Activated T-helper 9 cell treated with anti-CD3 and anti-CD28 coated beads, Interleukin-2, amount 50 U/mL, for 16 hours (primary cell): Measurements from ENCODE around the gene CIAO2B.

Experiments
- DNase-seq: peaks from one replicate; pipeline ENCODE4 v3.0.0-alpha.2; 2020; ENCODE audit warnings: low read depth

The CIAO2B gene

DNA sequence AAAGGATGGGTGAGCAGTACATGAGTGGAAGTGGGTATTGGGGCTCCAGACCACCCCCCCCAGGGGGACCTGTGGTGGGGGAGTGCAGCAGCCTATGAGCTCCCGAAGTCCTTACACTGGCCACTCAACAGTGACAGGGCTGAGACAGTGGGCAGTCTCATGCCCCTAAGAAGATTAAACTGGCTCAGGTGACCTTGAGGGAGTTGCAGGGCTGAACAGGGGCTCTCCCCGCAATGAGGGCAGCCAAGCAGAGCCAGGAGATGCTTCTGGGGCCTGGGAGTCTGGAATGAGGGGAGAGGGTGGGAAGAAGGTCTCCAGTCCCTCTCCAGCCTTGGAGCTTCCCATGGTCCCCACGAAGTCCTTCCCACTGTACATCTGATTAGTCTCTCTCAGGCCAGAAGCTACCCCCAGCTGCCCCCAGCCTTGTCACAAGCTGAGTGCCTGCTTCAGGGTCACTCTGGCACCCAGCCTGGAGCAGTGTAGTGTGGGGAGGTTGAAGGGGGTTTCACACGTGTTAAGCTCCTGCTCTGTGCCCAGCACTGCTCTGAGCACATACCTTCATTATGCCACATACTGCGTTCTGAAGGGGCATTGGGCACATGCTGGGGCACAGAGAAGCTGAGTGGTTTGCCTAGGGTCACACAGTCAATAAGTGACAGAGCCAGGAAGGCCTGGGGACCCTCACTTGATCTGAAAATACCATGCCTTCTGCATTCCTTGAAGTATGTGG, 14.5 kb downstream of the CIAO2B start:
- no peak for DNase-seq

DNA sequence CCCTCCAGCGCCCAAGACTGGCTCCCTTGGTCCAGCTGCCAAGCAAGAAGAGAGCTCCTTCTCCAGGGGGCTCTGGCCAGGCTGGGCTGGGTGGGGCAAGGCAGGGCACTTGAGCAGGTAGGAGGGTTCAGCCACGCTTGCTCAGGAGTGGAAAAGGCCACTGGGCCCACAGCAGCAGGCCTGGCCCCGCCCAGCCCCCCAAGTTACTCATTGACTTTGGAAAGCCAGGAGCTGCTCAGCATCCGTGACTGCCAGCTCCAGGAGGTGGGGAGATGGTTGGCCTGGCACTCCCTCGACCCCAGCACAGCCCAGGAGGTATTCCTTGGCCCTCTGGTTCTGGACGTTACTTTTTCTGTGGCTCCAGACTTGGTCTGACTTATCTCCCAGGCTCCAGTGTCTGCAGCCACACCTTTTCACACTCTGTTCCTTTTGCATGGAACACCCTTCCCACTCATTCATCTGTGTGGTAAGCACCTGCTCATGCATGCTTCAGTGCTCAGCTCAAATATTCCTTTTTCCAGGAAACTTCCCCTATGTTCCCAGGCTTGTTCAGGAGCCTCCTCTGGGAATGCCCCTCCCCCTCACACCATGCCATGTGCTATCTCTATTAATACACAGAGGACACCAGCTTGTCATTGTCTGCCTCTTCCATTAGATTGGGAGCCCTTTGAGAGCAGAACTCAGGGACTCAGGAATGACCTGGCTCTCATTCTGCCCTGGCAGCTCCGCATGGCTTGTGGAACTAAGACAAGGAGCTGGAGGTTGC, 15.2 kb downstream of the CIAO2B start, which contains the start of gene CDH16:
CDH16 (minus strand) TSS at position 83 of the 766 bp plus-strand sequence. CDS start 820 bp downstream, outside the sequence.
- no peak for DNase-seq

DNA sequence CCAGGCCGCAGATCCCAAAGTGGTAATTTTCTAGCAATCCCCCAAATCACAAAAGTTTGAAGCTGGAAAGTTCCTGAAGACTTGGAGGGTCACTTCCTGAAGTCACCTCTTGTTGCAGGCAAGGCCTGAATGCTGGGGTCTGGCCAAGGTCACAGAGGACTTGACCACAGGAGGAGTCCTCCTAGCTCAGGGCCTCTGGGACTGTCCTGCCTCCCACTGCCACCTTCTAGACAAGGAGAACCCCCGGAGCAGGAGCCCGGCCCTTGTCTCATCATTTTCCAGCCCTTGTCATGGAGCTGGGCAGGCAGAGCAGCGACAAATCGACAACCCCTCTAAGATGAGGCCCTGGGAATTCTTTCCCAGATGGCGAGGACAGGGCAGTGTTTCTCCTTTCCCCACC, 15.8 kb downstream of the CIAO2B start:
- no peak for DNase-seq

DNA sequence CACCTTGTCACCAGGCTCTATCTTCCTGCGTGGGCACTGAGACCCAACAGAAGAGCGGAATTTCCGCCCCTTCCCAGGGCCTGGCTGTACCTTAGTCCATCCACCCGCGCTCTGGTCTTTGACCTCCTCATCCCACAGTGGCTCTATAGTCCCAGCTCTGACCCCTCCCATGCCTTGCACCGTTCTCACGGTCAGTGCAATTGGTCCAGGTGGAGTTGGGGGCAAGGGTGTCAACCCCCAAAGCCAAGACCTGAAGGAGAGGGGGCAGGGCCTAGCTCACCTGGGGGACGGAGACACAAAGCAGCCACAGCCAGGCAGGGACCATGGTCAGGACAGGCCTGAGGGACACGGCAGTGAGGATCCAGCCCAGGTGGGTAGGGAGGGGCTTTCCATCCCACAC, 16.5 kb downstream of the CIAO2B start:
- DNase-seq, result no peak

DNA sequence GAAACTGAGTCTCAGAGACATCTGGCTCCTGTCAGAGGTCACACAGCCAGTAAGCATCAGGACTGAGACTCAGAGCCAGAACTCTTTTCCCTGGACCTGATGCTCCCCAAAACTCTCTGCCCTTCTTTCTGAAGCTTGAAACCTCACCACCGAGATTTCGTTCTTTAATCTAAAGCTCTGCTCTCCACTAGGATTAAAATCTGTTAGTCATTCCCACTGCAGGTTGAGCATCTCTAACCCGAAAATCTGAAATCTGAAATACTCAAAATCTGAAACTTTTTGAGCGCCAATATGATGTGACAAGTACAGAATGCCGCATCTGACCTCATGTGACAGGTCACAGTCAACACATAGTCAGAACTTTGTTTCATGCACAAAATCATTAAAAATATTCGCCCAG, 17.7 kb downstream of the CIAO2B start:
- DNase-seq, result no peak

DNA sequence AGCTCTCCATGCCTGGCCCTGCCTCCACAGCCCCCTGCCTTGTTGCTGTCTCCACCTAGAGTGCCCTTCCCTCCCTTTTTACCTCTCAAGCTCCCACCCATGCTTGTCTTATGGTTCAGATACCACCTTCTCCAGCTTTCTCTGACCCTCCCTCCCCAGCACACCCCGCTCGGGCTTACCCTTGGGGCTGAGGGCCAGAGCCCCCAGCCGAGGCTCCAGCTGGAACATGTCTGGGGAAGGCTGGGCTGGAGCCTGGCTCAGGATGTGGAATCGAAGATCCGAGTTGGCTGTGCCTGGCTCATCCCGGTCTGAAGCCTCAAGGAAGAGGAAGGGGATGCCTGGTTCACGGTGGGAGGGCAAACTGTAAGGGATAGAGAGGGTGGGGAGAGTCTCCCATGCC, 19.2 kb downstream of the CIAO2B start:
- DNase-seq, result no peak

DNA sequence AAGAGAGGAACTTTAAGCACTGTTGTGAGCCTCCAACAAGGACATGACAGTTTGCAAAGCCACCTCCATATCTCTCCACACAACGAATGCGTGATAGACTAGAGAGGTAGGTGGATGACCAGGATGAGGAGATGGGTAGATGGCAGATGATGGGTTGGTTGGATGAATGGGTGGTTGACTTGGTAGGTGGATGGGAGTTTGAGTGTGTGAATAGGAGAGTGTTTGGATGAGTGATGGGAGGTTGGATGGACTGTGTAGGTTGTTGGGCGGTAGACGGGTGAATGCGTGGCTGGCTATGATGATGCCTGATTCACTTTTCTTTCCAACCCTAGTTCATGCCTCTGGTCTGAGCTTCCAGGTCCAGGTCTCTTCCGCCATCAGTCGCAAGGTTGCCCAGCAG, 19.7 kb downstream of the CIAO2B start:
- DNase-seq, result no peak

DNA sequence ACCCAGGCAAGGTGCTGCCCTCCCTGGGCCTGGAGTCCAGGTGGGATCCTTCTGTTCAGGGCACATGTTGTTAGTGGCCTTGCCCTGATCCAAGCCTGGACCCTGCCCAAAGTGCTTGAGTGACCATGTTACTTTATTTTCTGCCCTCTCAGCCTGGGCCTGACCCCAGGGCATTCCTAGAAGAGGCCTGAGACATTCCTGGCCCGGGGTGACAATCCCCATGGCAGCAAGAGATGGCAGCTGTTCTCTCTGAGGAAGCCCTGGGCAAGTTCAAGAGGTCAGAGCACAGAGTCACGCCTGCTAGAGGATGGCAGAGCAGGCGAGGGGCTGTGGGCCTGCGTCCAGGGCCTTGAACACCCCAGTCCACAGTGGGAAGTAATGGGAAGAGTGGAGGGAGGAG, 20.5 kb downstream of the CIAO2B start:
- no peak for DNase-seq

DNA sequence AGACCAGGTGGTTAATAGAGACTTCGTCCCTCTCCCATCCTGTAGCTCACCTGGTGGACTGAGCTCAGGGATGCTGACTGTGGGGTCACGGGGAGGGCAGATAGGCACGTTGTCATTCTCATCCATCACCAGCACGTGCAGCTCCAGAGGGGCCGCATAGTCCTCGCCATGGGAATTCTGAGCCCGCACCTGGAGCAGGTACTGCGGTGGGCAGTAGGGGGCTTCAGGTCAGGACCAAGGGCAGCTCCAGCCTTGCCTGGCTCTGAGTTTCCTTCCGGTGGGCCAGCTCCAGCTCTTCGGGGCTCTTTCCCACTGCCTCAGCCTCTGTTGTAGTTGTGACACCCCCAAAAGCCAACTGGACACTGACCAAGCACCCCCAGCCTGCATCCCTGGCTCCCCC, 21.1 kb downstream of the CIAO2B start:
- DNase-seq, result no peak

DNA sequence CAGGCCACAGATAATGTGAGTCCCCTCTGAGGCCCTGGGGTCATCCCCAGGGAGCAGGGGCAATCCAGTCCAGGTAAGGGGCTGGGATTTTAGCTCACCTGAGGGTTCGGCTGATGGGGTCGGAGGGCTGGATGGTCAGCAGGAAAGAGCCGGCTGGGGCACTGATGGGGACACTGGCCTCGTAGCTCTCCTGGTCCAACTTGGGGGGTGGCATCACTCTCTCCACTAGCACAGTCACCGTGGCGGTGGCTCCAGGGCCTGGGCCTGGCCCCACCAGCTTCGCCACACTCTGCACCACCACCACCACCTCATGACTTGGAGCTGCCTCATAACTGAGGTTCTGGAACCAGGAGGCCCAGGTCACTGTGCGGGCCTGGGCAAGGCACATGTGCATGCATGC, 22.4 kb downstream of the CIAO2B start:
- no peak for DNase-seq

DNA sequence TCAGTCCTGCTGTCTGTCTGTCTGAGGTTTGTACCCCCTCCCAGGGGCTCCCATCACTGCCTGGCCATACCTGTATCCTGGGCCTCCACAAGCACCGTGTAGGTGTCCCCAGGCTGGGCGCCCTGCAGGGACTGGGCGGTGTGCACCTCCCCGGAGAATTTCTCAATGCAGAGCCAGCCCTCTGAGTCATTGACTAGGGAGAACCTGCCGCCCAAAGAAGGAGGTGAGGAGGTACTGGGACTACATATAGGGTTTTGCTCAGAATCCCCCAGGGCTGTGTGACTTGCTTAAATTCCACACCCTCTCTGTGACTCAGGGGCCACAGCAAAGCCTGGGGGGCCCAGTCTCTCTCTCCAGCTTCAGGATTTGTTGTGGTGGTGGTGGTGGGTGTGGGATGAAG, 23.1 kb downstream of the CIAO2B start:
- no peak for DNase-seq

DNA sequence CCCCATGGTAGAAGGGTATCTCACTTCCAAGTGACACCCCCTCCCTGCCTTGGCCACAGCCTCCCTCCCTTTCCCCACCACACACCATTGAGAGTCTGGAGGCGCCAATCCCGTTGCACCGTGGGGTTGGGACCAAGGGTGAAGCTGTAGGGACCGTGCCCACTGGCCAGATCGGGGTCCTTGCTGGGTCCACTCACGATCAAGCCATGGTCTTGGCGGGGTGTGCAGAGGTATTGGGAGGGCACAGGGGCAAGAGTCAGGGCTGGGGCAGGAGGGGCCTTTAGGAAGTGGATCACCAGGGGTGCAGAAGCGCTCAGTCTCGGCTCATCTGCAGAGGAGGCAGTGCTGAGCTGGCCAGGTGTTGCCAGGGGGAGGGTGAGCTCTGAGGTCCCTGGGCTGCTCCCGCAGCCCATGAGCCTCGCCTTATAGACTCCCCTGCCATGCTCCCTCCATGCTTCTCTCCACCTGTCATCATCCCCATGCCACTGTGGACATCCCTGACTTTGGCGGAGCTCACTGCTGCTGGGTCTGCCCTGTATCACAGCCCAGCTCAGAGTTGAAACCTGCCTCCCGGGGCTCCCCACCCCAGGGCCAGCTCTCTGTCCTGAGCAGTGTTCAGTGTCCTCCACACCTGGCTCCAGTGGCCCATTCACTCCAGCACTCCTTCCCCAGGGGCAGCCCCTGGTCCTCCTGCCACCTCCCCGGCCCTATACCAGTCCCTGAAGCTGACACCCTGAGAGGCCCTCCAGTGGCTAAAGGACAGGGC, 23.8 kb downstream of the CIAO2B start:
- DNase-seq, result no peak

DNA sequence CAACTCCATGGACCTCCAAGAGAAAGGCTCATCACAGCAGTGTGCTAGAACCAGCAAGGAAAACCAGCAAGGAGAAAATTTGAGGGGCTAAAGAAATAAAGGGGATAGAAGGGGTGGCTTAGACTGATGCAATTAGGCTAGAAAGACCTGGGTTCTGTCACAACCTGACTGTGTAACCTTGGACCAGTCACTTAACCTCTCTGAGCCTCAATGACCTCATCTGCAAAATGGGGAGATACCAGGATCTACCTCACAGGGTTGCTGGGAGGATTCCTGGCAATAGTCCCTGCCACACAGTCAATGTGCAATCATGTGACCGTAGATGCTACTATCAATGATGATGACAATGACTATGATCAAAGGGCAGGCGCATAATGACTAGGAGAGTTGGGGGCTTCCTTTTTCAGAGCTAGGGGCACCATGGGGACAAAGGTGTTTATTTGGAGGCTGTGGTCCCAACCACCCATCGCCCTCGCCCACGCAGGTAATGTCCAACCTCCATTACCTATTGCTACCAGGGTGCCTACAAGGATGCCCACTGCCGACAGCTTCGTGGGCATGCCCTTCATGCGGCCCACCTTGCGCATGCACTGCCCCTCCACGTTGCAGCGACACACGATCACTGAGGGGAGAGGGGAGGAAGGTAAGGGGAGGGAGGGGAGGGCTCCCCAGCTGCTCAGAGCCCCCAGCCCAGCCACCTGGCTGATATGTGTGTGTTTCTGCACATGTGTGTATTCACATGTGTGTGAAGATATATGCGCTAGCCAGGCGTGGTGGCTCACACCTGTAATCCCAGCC, 25.2 kb downstream of the CIAO2B start:
- DNase-seq, result no peak

DNA sequence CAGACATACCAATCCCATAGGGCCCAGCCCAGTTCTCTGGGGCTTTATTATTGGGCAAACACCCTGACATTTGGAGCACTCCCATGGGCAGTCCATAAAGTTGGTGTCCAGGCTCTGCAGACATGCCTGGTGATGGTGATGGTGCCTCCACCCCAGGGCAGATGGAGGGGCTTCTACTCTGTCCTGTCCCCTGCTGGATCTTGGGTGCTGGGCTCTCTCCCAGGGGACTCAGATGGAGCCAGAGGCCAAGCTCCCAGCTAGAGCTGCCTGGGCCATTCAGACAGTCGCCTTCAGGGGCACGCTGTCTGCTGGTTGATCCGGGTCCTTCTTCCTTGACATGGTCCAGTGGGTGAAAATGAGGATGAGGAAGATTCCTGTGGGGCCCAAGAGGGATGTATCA, 26.1 kb downstream of the CIAO2B start:
- DNase-seq, result no peak

DNA sequence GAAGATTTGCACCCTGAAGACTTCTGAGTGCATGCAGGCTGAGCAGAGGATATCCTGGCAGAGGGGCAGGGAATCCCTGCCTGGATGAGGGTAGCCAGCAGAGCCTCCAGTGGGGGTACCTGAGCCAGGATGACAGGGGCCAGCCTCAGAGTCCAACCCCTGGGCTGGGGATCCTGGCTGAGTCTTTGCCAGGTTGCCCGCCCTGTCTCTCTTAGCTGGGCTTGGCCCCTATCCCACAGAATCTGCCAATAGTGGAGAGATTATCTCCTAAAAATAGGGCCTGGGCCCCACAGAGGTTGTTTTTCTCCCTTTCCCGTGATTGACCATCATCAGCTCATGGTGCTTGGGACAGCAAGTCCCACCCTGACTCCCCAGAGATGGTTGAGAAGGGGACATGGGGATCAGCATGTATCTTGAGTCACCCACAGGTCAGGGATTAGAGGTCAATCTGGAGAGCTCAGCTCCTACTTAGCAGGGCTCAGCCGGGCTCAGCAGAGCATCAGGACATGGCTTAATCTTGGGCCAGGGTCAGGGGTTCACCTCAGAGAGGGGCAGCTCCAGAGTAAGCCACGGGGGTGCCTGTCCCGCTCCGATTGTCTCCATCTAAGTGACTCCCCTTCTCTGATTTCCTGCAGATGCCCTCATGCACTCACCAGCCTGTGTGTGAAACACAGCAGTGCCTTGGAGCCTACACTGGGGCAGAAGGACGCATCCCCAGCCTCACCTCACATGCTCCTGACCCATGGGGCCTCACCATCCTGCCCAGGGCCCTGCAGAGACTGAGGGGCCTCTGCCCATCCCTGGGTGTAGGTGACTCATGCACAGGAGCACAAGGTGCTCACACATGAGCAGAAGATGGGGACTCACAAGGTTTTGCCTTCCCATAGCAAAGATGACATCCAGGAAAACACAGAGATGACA, 27.0 kb downstream of the CIAO2B start:
- DNase-seq, result no peak

DNA sequence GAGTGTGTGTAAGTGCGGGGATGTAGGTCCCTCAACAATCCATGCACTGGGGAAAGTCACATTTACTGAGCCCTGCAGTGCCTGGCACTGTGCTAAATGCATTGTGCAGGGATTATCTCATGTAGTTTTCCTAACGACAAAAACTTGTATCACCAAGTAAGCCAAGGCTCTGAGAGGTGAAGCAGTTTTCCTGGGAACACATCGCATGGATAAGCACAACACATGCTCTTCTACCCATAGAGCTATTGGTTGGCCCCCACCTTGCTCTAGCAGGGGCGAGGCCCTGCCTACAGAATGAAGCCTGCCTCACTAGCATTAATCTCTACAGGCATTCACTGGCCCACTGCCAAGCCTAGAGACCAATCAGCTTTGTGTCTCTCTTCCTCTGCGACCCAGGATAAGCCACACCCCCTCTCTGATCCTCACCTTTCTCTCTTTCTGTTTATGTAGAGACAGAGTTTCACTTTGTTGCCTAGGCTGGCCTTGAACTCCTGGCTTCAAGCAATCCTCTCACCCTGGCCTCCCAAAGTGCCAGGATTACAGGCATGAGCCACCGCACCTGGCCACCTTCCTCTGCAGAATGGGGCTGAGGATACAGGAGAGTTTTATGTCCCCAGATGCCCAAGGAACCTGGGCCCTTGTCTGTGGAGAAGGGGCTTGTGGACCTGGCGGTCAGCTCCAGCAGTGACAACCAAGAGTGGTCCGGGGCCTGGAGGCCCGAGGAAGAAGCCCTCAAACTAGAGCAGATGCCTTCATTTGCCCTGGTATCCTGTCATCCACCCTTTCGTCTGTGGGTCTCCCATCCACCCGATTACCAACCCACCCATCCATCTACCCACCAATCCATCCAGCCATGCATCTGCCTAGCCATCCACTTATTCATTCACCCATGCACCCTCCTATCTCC, 28.3 kb downstream of the CIAO2B start:
- no peak for DNase-seq

DNA sequence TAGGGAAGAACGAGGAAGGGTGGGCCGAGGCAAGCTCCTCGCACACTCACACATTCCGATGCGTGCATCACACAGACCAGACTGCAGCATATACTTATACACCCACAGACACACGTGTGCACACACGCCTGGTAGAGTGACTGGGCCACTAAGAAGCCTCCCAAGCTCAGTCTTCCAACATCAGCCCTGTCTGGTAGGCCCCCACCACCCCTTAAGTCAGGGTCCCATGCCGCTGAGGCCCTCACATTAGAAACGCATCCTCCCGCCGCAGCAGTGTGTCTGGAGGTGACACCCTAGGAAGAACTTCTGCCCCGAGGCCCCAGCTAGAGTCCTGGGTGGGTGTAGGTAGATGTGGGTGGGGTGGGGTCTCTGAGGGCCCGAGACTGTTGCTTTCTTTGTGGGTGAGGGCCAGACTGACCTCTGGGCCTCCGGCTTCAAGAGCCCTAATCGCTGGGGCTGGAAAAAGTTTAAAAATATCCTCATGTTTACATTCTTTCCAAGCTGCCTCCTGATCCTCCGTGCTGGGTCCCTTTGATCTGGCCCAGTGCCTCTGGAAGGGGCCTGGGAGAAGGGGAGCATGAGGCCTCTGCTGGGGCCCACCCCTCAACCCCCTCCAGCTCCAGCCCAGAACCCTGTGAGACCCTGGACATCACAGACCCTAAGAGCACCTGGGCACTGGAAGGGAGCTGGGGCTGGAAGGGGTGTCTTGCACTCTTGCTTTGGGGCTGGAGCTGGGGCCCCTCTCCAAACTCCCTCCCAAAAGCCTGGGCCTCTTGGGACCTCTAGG, 29.2 kb downstream of the CIAO2B start:
- no peak for DNase-seq

DNA sequence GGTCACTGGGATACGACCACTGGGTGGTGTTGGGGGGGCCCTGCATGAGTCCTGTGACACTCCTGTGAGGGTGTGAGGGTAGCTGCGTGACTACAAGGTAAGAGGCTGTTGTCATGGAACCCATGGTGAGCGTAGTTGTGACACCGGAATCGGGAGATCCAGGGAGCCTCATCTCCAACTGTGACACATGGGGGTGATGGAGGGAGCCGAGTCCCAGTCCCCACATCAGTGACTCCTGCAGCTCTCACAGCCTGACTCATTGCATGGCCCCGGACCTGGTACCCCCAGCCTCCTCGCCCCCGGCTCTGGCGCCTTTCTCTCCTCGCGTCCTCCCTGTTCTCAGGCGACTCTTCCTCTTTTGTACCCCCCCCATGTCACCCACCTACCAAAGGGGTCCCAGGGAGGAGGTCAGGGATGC, 29.8 kb downstream of the CIAO2B start:
- no peak for DNase-seq
